Skin epidermis (tissue), 12 donors: ENCODE data around the gene BCR.
"Not testable (repeated sequence)": the region's sequence is repeated elsewhere in the genome, so short reads cannot be mapped to it uniquely, and the experiment has no call there.

Experiments used
- H3K27ac ChIP-seq, 21 experiments: fragments of 200-600 bp; sonication (generic) in 11 of 21; one replicate each; pipeline ENCODE4 v1.5.0; 2020; ENCODE audit warnings: mild to moderate bottlenecking in 3 of 21, inconsistent platforms in 2 of 21, moderate library complexity in 2 of 21
- H3K4me3 ChIP-seq, 7 experiments: fragments of 200-600 bp; sonication (generic) in 2 of 7; one replicate each; pipeline ENCODE4 v1.5.0; 2020; ENCODE audit warnings: inconsistent platforms in 2 of 7, mild to moderate bottlenecking in 2 of 7, moderate library complexity in 1 of 7

BCR gene

GRCh38 chr22:23364389-23364788 lies 184.1 kb downstream of the BCR start:
- Histone ChIP-seq H3K27ac (no peak overlapping the region), H3K4me3 (no peak overlapping the region)

DNA sequence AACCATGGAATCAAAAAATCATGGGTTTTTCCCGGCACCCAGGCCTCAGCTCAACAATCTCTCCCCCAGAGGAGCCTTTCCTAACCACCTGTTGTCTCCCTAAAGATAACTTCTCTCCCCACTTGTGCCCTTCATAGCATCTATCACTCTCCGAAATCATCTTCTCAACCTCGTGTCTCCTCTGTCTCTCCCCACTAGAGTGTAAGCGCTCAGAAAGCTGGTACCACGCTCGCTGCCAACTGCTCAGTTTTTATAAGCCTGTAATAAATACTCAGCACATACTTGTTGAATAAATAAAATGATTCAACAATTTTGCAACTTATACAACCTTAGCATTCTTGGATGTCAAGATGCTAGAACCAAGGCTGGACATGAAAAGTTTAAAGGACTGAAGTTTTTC lies 185.2 kb downstream of the BCR start:
- no peak overlapping the region for H3K27ac ChIP-seq
- H3K4me3 ChIP-seq, result no peak overlapping the region

DNA sequence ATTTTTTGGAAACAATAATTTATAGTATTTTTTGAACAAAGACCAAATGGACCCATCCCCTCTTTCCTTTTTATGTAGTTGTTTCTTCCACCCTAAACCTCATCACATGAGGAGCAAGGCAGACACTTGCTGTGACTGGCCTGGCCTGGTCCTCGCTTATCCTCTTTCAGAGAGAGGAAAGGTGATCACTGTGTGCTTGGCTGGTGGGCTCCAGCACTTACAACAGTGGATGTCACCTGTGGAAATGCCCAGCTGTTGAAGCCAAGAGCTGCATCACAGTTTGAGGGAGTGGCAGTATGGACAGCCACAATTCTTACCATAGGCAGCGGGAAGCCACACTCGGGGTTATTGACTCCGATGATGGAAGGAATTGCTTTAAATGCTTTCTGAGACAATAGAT lies 185.7 kb downstream of the BCR start:
- no peak overlapping the region for H3K27ac ChIP-seq

DNA sequence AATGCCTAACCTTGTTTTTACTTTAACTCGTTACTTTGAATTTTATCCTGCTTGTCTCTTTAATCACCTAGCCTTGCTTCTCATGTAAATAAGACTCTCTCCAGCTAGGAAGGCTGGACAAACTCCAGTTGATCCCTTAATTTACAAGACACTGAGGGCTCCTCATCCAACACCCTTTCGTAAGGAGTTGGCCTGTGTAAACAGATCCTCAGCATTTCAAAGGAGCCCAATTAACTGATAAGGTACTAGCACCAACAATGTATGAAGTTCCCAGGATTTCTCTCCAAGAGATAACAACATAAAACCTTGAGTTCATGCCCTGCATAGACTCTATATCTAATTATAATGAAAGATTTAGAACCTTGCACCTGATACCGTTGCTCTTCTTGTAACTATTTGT lies 186.9 kb downstream of the BCR start:
- not testable (repeated sequence) for H3K4me3 ChIP-seq, H3K27ac ChIP-seq

More for the DNA sequence above, 185.7 kb downstream of the BCR start:
- no peak overlapping the region for H3K4me3 ChIP-seq
